ENCODE data around the gene CPXM1. TPM values are rescaled to one million over a fixed set of nuclear protein-coding genes. Genes with fewer than 3 reads are reported as not detected.

CPXM1 gene
- total and polyA plus RNA-seq, 10 of the 15 experiments (the other 5 are each of a cell fraction or from before 2014, with no cell fraction given), result 0.22 to 3.9 (median 0.63) TPM; not detected in 2

DNA sequence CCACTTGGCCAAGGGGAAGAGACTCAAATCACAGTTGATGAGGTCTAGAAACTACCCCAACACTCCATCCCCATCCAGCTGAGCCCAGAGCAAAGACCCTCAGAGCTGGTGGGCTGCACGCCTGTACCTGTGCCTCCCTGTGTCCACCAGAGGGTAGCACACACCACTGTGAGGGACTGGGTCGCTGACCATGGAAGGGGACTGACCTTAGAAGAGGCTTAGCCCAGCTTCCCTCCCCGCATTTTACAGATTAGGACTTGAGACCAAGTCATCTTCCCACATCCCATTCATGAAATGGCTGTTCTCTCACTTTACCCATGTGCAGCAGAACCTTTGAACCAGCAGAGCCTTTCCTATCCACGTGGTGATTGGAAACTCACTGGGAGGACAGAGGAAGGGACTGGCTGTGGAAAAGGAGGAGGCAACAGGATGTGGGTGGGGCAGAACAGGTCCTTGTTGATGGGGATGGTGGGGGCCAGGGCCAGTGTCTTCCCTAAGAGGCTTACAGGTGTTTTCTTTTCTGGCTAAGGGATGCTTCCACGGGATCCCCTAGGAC, 44.3 kb downstream of the CPXM1 start:
- H3K4me1 ChIP-seq (ENCODE audit: control insufficient read depth, insufficient read depth, low read length), result peaks cover 6% of the 10 kb centered on the region
- FAIRE-seq, result no peak
- RAD21 ChIA-PET (ENCODE audit: unreplicated experiment), result no interaction called here
- no TSS peak for BruUV-seq (replicated peaks)
- H3K27me3 ChIP-seq (replicated peaks in 1 of 2; ENCODE audit: control insufficient read depth in 2 of 2, insufficient read depth in 2 of 2, low read length in 1 of 2), result peaks cover 4 to 12% of the 10 kb centered on the region in 2 experiments
- no peak overlapping the region for H3K27ac ChIP-seq (ENCODE audit: control insufficient read depth, insufficient read depth)
- SMC1A ChIA-PET (ENCODE audit: uncharacterized antibody, unreplicated experiment), result no interaction called here
- H3K36me3 ChIP-seq (ENCODE audit: control insufficient read depth in 2 of 2, insufficient read depth in 2 of 2, low read length in 1 of 2), result no peaks in the 10 kb centered on the region
- no peaks in the 10 kb centered on the region for H3K79me2 ChIP-seq (ENCODE audit: control insufficient read depth, insufficient read depth, low read length)
- no peaks in the 10 kb centered on the region for H3K9me3 ChIP-seq (replicated peaks; ENCODE audit: control insufficient read depth, insufficient read depth, low read length)
- H4K20me1 ChIP-seq (ENCODE audit: control insufficient read depth, insufficient read depth), result no peaks in the 10 kb centered on the region
- ATAC-seq, result peak; percentile 46; the same call in 1 of the 3 replicates
- WGBS (ENCODE audit: insufficient coverage, insufficient replicate concordance, low lambda C conversion rate, missing lambda C conversion rate), result 2% methylated on average over 5 of the region's 5 CpGs
- H3K9ac ChIP-seq (ENCODE audit: control insufficient read depth, insufficient read depth, low read length), result no peak overlapping the region
- H3K4me3 ChIP-seq, result no peak overlapping the region
- H3K4me2 ChIP-seq (ENCODE audit: control insufficient read depth, insufficient read depth), result no peak overlapping the region
- intact Hi-C loops (cut with micrococcal nuclease; ENCODE audit: unreplicated experiment), result loop anchor here (1.0 kb wide), 1 partner anchor 96 kb away; no protein-coding TSS in a partner anchor
- no peak for DNase-seq (ENCODE audit: low read depth, low spot score)
- TF ChIP-seq, protein P1, sequence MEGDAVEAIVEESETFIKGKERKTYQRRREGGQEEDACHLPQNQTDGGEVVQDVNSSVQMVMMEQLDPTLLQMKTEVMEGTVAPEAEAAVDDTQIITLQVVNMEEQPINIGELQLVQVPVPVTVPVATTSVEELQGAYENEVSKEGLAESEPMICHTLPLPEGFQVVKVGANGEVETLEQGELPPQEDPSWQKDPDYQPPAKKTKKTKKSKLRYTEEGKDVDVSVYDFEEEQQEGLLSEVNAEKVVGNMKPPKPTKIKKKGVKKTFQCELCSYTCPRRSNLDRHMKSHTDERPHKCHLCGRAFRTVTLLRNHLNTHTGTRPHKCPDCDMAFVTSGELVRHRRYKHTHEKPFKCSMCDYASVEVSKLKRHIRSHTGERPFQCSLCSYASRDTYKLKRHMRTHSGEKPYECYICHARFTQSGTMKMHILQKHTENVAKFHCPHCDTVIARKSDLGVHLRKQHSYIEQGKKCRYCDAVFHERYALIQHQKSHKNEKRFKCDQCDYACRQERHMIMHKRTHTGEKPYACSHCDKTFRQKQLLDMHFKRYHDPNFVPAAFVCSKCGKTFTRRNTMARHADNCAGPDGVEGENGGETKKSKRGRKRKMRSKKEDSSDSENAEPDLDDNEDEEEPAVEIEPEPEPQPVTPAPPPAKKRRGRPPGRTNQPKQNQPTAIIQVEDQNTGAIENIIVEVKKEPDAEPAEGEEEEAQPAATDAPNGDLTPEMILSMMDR (IDR thresholded peaks at IDR 0.05 in 2 of 3, conservative IDR thresholded peaks at IDR 0.05 in 1 of 3; ENCODE audit: control insufficient read depth in 2 of 3, extremely low read depth in 1 of 3, insufficient read depth in 1 of 3, low read depth in 3 of 3, low read length in 3 of 3), result peak; percentile 25 to 37 (median 32); a peak in 4 of 6 replicates
- peak; percentile 58 for TF ChIP-seq RAD21 (IDR thresholded peaks at IDR 0.05; ENCODE audit: insufficient read depth, low read depth, low read length)
- TF ChIP-seq, protein P2, sequence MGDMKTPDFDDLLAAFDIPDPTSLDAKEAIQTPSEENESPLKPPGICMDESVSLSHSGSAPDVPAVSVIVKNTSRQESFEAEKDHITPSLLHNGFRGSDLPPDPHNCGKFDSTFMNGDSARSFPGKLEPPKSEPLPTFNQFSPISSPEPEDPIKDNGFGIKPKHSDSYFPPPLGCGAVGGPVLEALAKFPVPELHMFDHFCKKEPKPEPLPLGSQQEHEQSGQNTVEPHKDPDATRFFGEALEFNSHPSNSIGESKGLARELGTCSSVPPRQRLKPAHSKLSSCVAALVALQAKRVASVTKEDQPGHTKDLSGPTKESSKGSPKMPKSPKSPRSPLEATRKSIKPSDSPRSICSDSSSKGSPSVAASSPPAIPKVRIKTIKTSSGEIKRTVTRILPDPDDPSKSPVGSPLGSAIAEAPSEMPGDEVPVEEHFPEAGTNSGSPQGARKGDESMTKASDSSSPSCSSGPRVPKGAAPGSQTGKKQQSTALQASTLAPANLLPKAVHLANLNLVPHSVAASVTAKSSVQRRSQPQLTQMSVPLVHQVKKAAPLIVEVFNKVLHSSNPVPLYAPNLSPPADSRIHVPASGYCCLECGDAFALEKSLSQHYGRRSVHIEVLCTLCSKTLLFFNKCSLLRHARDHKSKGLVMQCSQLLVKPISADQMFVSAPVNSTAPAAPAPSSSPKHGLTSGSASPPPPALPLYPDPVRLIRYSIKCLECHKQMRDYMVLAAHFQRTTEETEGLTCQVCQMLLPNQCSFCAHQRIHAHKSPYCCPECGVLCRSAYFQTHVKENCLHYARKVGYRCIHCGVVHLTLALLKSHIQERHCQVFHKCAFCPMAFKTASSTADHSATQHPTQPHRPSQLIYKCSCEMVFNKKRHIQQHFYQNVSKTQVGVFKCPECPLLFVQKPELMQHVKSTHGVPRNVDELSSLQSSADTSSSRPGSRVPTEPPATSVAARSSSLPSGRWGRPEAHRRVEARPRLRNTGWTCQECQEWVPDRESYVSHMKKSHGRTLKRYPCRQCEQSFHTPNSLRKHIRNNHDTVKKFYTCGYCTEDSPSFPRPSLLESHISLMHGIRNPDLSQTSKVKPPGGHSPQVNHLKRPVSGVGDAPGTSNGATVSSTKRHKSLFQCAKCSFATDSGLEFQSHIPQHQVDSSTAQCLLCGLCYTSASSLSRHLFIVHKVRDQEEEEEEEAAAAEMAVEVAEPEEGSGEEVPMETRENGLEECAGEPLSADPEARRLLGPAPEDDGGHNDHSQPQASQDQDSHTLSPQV (IDR thresholded peaks at IDR 0.05), result no peak
- POLR2A ChIA-PET, result no interaction called here
- CTCF ChIA-PET, result interaction anchor here (0.8 kb wide), 1 partner anchor 244 kb away, joined by 3 read pairs; no protein-coding TSS in a partner anchor
- in situ Hi-C loops (cut with MboI), result no loop called here
- no peak overlapping the region for H2AFZ ChIP-seq (ENCODE audit: control insufficient read depth, low read depth, low read length)
